HEK293 (cell line): Measurements from ENCODE around the gene GATA3.

ENCODE experiments used
- CTCF ChIA-PET: fragments of 350-600 bp; formaldehyde crosslinking; extraction: SDS; loops from one replicate; lab custom pipeline; 2021; ENCODE audit warnings: antibody characterized with exemption; lab: Yijun Ruan, JAX
- POLR2A ChIA-PET: fragments of 300-600 bp; formaldehyde crosslinking; extraction: SDS; loops from one replicate; lab custom pipeline; 2020; ENCODE audit warnings: antibody characterized with exemption, inconsistent platforms; lab: Yijun Ruan, JAX
- H3K27ac ChIP-seq: fragments of 200-500 bp; sonication (Bioruptor generic); 2 replicates; pipeline ENCODE4 v1.5.1; 2014; ENCODE audit warnings: low read depth, low read length, control low read depth, inconsistent platforms; ENCODE audit errors: extremely low read depth
- H3K36me3 ChIP-seq, 2 experiments: fragments of 200-500 bp in 1 of 2; sonication (Bioruptor generic) in 1 of 2; 1 replicate in 1 of 2; 2 replicates in 1 of 2; pipeline ENCODE4 v1.5.1; 2014 to 2017; ENCODE audit warnings: inconsistent platforms in 2 of 2, low read length in 2 of 2; ENCODE audit not compliant: control insufficient read depth in 2 of 2, insufficient read depth in 1 of 2
- H3K4me1 ChIP-seq: fragments of 200-500 bp; sonication (Bioruptor generic); 2 replicates; pipeline ENCODE4 v1.5.1; 2014; ENCODE audit warnings: mild to moderate bottlenecking, low read length, inconsistent platforms; ENCODE audit not compliant: control insufficient read depth, insufficient read depth
- H3K4me3 ChIP-seq: 2 replicates; pipeline ENCODE4 v1.5.1; 2011; ENCODE audit warnings: low read depth, mild to moderate bottlenecking, control low read depth, low read length, moderate library complexity
- H3K9me3 ChIP-seq: fragments of 200-500 bp; sonication (Bioruptor generic); 2 replicates; pipeline ENCODE4 v1.5.1; 2014; ENCODE audit warnings: low read depth, low read length, inconsistent platforms; ENCODE audit not compliant: control insufficient read depth, insufficient read depth
- GFI1B ChIP-seq: fragments of 450-650 bp; formaldehyde crosslinking; IDR thresholded peaks from 2 replicates; pipeline ENCODE4 v1.5.1; 2016; ENCODE audit warnings: missing biosample characterization, missing genetic modification characterization
- KLF7 ChIP-seq: fragments of 450-650 bp; formaldehyde crosslinking; IDR thresholded peaks from 2 replicates; pipeline ENCODE4 v1.5.1; 2016; ENCODE audit warnings: missing biosample characterization, missing genetic modification characterization, borderline replicate concordance
- KLF8 ChIP-seq: fragments of 450-650 bp; formaldehyde crosslinking; IDR thresholded peaks from 2 replicates; pipeline ENCODE4 v1.5.1; 2016; ENCODE audit warnings: missing biosample characterization, missing genetic modification characterization
- SP3 ChIP-seq: fragments of 450-650 bp; formaldehyde crosslinking; IDR thresholded peaks from 2 replicates; pipeline ENCODE4 v1.5.1; 2016; ENCODE audit warnings: missing biosample characterization, missing genetic modification characterization
- ZEB2 ChIP-seq: fragments of 450-650 bp; formaldehyde crosslinking; IDR thresholded peaks from 2 replicates; pipeline ENCODE4 v1.5.1; 2016; ENCODE audit warnings: missing biosample characterization, missing genetic modification characterization
- ZNF184 ChIP-seq: fragments of 450-650 bp; IDR thresholded peaks from 2 replicates; pipeline ENCODE4 v1.5.1; 2018; ENCODE audit warnings: missing biosample characterization, mild to moderate bottlenecking, missing genetic modification characterization
- ZNF2 ChIP-seq: fragments of 450-650 bp; formaldehyde crosslinking; IDR thresholded peaks from 2 replicates; pipeline ENCODE4 v1.5.1; 2016; ENCODE audit warnings: missing biosample characterization, missing genetic modification characterization
- ZNF202 ChIP-seq: fragments of 450-650 bp; formaldehyde crosslinking; IDR thresholded peaks from 2 replicates; pipeline ENCODE4 v1.5.1; 2016; ENCODE audit warnings: missing biosample characterization, missing genetic modification characterization, borderline replicate concordance
- ZNF223 ChIP-seq: fragments of 450-650 bp; formaldehyde crosslinking; IDR thresholded peaks from 2 replicates; pipeline ENCODE4 v1.5.1; 2016; ENCODE audit warnings: missing biosample characterization, missing genetic modification characterization
- ZNF274 ChIP-seq, 2 experiments: fragments of 200-500 bp in 1 of 2; fragments of 450-650 bp in 1 of 2; sonication (Bioruptor generic) in 1 of 2; formaldehyde crosslinking in 1 of 2; IDR thresholded peaks; 2 replicates each; pipeline versions ENCODE4 v1.5.1 to v1.6.1; 2014 to 2016; ENCODE audit warnings: borderline replicate concordance in 1 of 2, inconsistent platforms in 1 of 2, low read length in 1 of 2, missing biosample characterization in 1 of 2, missing genetic modification characterization in 1 of 2
- ZNF302 ChIP-seq: fragments of 450-650 bp; formaldehyde crosslinking; IDR thresholded peaks from 2 replicates; pipeline ENCODE4 v1.5.1; 2016; ENCODE audit warnings: missing biosample characterization, missing genetic modification characterization, low read depth
- ZNF514 ChIP-seq: fragments of 450-650 bp; formaldehyde crosslinking; IDR thresholded peaks from 2 replicates; pipeline ENCODE4 v1.5.1; 2016; ENCODE audit warnings: missing biosample characterization, missing genetic modification characterization
- ZNF529 ChIP-seq: fragments of 450-650 bp; formaldehyde crosslinking; IDR thresholded peaks from 2 replicates; pipeline ENCODE4 v1.5.1; 2017; ENCODE audit warnings: missing genetic modification characterization, missing biosample characterization; ENCODE audit not compliant: insufficient replicate concordance
- ZNF600 ChIP-seq: fragments of 450-650 bp; formaldehyde crosslinking; IDR thresholded peaks from 2 replicates; pipeline ENCODE4 v1.5.1; 2016; ENCODE audit warnings: missing biosample characterization, missing genetic modification characterization
- ZNF76 ChIP-seq: fragments of 450-650 bp; formaldehyde crosslinking; IDR thresholded peaks from 2 replicates; pipeline ENCODE4; 2016; ENCODE audit warnings: low read depth, missing biosample characterization, missing genetic modification characterization, borderline replicate concordance
- ZNF843 ChIP-seq: fragments of 450-650 bp; formaldehyde crosslinking; IDR thresholded peaks from 2 replicates; pipeline ENCODE4 v1.5.1; 2016; ENCODE audit warnings: missing biosample characterization, missing genetic modification characterization
- ZSCAN5A ChIP-seq: fragments of 450-650 bp; formaldehyde crosslinking; IDR thresholded peaks from 2 replicates; pipeline ENCODE4 v1.5.1; 2016; ENCODE audit warnings: missing biosample characterization, missing genetic modification characterization
- TF ChIP-seq, protein P1 (sequence below): fragments of 450-650 bp; formaldehyde crosslinking; IDR thresholded peaks from 2 replicates; pipeline ENCODE4 v1.5.1; 2016; ENCODE audit warnings: missing biosample characterization, missing genetic modification characterization
- TF ChIP-seq, protein P2 (sequence below): IDR thresholded peaks from 2 replicates; pipeline ENCODE4 v1.6.1; 2011; ENCODE audit warnings: mild to moderate bottlenecking, low read depth, low read length, borderline replicate concordance

The GATA3 gene

DNA sequence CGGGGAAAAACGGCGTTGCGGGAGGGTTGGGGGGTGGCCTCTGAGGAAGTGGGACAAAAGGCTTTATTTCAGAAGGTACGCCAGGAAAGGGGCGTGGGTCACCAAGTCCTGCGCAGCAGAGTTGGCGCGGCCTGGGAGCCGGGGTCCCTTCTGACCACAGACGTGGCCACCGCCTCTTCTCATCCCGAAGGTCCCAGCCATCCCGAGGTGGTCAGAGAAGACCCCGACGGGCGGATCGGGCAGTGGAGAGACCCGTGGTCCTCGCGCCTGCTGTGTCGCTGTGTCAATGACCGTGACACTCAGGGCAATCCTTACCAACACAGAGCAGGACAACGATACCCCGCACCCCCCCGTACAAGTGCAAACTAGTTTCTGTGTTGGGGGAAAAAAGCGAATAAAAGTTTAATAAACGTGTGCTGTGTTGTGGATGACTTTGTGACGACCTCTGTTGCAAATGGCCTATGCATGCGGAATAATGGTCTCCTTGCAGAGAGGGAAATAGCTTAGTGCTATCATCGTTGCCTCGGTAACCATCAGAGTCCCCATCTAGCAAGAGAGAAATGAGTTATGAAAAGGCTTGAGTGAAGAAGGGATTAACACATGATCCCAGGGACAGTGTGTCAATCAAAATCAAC lies 19.4 kb upstream of the GATA3 start:
- H3K9me3 ChIP-seq, result no peaks in the 10 kb centered on the region
- no peak overlapping the region for H3K4me3 ChIP-seq
- no peak overlapping the region for H3K27ac ChIP-seq
- peaks cover under 1% of the 10 kb centered on the region; the same call in 1 of the 2 replicates for H3K4me1 ChIP-seq
- TF ChIP-seq ZNF76 (tag by site-specific recombination) (no peak), ZSCAN5A (no peak), ZNF302 (tag by site-specific recombination) (no peak)
- ChIA-PET POLR2A (no interaction called here), CTCF (interaction anchor here (0.5 kb wide), 1 partner anchor 53 kb away, joined by 3 read pairs; no protein-coding TSS in a partner anchor)
- no peaks in the 10 kb centered on the region for H3K36me3 ChIP-seq

- no peak overlapping the region for H3K4me3 ChIP-seq
- H3K36me3 ChIP-seq, result no peaks in the 10 kb centered on the region
- no peak for TF ChIP-seq ZNF223 (tag by site-specific recombination)
- TF ChIP-seq GFI1B, result no peak
- no peak for TF ChIP-seq ZNF184 (tag by site-specific recombination)
- TF ChIP-seq, protein P1, sequence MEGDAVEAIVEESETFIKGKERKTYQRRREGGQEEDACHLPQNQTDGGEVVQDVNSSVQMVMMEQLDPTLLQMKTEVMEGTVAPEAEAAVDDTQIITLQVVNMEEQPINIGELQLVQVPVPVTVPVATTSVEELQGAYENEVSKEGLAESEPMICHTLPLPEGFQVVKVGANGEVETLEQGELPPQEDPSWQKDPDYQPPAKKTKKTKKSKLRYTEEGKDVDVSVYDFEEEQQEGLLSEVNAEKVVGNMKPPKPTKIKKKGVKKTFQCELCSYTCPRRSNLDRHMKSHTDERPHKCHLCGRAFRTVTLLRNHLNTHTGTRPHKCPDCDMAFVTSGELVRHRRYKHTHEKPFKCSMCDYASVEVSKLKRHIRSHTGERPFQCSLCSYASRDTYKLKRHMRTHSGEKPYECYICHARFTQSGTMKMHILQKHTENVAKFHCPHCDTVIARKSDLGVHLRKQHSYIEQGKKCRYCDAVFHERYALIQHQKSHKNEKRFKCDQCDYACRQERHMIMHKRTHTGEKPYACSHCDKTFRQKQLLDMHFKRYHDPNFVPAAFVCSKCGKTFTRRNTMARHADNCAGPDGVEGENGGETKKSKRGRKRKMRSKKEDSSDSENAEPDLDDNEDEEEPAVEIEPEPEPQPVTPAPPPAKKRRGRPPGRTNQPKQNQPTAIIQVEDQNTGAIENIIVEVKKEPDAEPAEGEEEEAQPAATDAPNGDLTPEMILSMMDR (tag by site-specific recombination), result no peak
- no peak for TF ChIP-seq ZNF600 (tag by site-specific recombination)
- TF ChIP-seq ZNF202 (tag by site-specific recombination), result no peak
- no peak for TF ChIP-seq ZNF2 (tag by site-specific recombination)
- no peak for TF ChIP-seq KLF8 (tag by site-specific recombination)
- no peak for TF ChIP-seq ZNF529 (tag by site-specific recombination)
- TF ChIP-seq ZEB2, result no peak
- TF ChIP-seq ZNF843 (tag by site-specific recombination), result no peak
- no peak for TF ChIP-seq ZNF514 (tag by site-specific recombination)
- TF ChIP-seq KLF7, result no peak
- TF ChIP-seq, protein P2, sequence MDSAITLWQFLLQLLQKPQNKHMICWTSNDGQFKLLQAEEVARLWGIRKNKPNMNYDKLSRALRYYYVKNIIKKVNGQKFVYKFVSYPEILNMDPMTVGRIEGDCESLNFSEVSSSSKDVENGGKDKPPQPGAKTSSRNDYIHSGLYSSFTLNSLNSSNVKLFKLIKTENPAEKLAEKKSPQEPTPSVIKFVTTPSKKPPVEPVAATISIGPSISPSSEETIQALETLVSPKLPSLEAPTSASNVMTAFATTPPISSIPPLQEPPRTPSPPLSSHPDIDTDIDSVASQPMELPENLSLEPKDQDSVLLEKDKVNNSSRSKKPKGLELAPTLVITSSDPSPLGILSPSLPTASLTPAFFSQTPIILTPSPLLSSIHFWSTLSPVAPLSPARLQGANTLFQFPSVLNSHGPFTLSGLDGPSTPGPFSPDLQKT, result no peak
- TF ChIP-seq SP3, result no peak
- TF ChIP-seq ZNF274 (IDR thresholded peaks at IDR 0.05; ENCODE audit: low read length), result no peak
- TF ChIP-seq ZNF274 (tag by site-specific recombination; IDR thresholded peaks at IDR 0.05; ENCODE audit: borderline replicate concordance), result no peak
- ChIA-PET CTCF (no interaction called here), POLR2A (no interaction called here)
- no peaks in the 10 kb centered on the region for H3K9me3 ChIP-seq
- peaks cover 2% of the 10 kb centered on the region; the same call in 1 of the 2 replicates for H3K4me1 ChIP-seq
- H3K27ac ChIP-seq, result no peak overlapping the region
These were observed 18.6 kb upstream of the GATA3 start for GRCh38 chr10:8035641-8036470.
